HG03039 (cell line): ENCODE measurements around the gene SFR1.
"Not testable (repeated sequence)": the region's sequence is repeated elsewhere in the genome, so short reads cannot be mapped to it uniquely, and the experiment has no call there.

ENCODE experiments used
- ATAC-seq: cut with Tn5 transposase; IDR thresholded peaks from one replicate; pipeline ENCODE4 v1.9.1; 2021; ENCODE audit warnings: mild to moderate bottlenecking, moderate library complexity; ENCODE audit not compliant: unreplicated experiment

Gene SFR1

GRCh38 chr10:104155591-104155990 lies 33.6 kb downstream of the SFR1 start:
- ATAC-seq = no peak

DNA sequence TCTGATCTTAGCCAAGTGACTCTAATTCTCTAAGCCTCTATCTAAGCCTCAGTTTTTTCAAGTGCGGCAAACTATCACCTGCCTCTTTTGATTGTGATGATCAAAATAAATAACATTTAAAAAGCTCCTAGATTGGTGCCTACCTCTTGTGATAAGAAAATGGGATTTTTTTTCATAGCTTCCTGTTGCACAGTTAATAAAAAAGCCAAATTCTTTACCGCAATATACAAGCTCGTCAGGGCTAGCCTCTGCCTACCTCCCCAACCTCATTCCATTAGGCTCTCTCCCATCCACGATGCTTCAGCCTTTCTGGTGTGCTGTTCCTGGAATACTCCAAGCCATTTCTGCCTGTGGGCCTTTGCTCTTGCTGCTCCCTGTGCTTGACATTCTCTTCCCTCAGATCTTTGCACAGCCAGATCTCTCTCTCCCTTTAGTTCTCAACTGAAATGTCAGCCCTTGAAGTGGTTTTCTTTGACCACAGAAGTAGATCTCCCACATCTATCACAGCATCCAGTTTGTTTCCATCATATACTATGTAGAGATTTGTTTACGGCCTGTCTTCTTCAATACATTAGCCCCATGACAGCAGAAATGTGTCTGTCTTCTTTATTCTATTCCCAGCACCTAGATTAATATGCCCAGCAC lies 48.8 kb downstream of the SFR1 start:
- no peak for ATAC-seq

GRCh38 chr10:104174136-104174535 lies 52.2 kb downstream of the SFR1 start:
- not testable (repeated sequence) for ATAC-seq
